Glutamatergic neuron (in vitro differentiated cells): ENCODE results near the gene PWP1. TPM values are rescaled to one million over a fixed set of nuclear protein-coding genes. Genes with fewer than 3 reads are reported as not detected.

Experiments
- DNase-seq: peaks from one replicate; pipeline ENCODE4 v3.0.0; 2022
- H3K27ac Mint-ChIP-seq: one replicate; pipeline ENCODE4 v1.8.0; 2020; ENCODE audit warnings: mild to moderate bottlenecking, mixed read lengths, inconsistent platforms; ENCODE audit not compliant: unreplicated experiment
- H3K27me3 Mint-ChIP-seq: one replicate; pipeline ENCODE4 v1.8.0; 2020; ENCODE audit warnings: mild to moderate bottlenecking, moderate library complexity, mixed read lengths, inconsistent platforms; ENCODE audit not compliant: unreplicated experiment
- H3K36me3 Mint-ChIP-seq: one replicate; pipeline ENCODE4 v1.8.0; 2020; ENCODE audit warnings: mild to moderate bottlenecking, mixed read lengths, inconsistent platforms; ENCODE audit not compliant: unreplicated experiment
- H3K4me1 Mint-ChIP-seq: one replicate; pipeline ENCODE4 v1.8.0; 2020; ENCODE audit warnings: mild to moderate bottlenecking, low read depth, mixed read lengths, inconsistent platforms; ENCODE audit not compliant: unreplicated experiment
- H3K4me3 Mint-ChIP-seq: one replicate; pipeline ENCODE4 v1.8.0; 2020; ENCODE audit warnings: mild to moderate bottlenecking, mixed read lengths, inconsistent platforms; ENCODE audit not compliant: unreplicated experiment
- H3K9me3 Mint-ChIP-seq: one replicate; pipeline ENCODE4 v1.8.0; 2020; ENCODE audit warnings: mild to moderate bottlenecking, moderate library complexity, mixed read lengths, inconsistent platforms; ENCODE audit not compliant: unreplicated experiment
- total RNA-seq: library from RNA; stranded (reverse); fragmentation: NEBNext Ultra II Directional; extraction: Animal tissue kit (Norgen Biotek cat#: 25700); gene quantifications from one replicate; pipeline ENCODE4 v1.2.1, GENCODE V29; 2021; ENCODE audit not compliant: unreplicated experiment
- TF ChIP-seq, protein P1 (sequence below): fragments of 200-600 bp; sonication (generic); IDR thresholded peaks from one replicate; pipeline ENCODE4 v1.5.0; 2021; ENCODE audit not compliant: partially characterized antibody, unreplicated experiment

PWP1 gene
- total RNA-seq, 1 donor from 2014 or later = 42.2 TPM

- DNase-seq = no peak
- TF ChIP-seq, protein P1, sequence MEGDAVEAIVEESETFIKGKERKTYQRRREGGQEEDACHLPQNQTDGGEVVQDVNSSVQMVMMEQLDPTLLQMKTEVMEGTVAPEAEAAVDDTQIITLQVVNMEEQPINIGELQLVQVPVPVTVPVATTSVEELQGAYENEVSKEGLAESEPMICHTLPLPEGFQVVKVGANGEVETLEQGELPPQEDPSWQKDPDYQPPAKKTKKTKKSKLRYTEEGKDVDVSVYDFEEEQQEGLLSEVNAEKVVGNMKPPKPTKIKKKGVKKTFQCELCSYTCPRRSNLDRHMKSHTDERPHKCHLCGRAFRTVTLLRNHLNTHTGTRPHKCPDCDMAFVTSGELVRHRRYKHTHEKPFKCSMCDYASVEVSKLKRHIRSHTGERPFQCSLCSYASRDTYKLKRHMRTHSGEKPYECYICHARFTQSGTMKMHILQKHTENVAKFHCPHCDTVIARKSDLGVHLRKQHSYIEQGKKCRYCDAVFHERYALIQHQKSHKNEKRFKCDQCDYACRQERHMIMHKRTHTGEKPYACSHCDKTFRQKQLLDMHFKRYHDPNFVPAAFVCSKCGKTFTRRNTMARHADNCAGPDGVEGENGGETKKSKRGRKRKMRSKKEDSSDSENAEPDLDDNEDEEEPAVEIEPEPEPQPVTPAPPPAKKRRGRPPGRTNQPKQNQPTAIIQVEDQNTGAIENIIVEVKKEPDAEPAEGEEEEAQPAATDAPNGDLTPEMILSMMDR = no peak
- no peaks in the 10 kb centered on the region for H3K9me3 Mint-ChIP-seq
- no peak overlapping the region for H3K4me3 Mint-ChIP-seq
- H3K4me1 Mint-ChIP-seq = peaks cover 9% of the 10 kb centered on the region
- no peaks in the 10 kb centered on the region for H3K27me3 Mint-ChIP-seq
- H3K36me3 Mint-ChIP-seq = no peaks in the 10 kb centered on the region
- H3K27ac Mint-ChIP-seq = peak overlapping the region; percentile 84
Measured at GRCh38 chr12:107646436-107646835, 39.2 kb upstream of the PWP1 start.

GRCh38 chr12:107649661-107650061 is 35.9 kb upstream of the PWP1 start:
- Mint-ChIP-seq H3K9me3 (no peaks in the 10 kb centered on the region), H3K27ac (no peak overlapping the region), H3K4me3 (no peak overlapping the region), H3K4me1 (peaks cover 12% of the 10 kb centered on the region), H3K36me3 (no peaks in the 10 kb centered on the region), H3K27me3 (no peaks in the 10 kb centered on the region)
- TF ChIP-seq, protein P1 = no peak
- DNase-seq = no peak

GRCh38 chr12:107650977-107651376 is 34.6 kb upstream of the PWP1 start:
- Mint-ChIP-seq H3K36me3 (no peaks in the 10 kb centered on the region), H3K27me3 (no peaks in the 10 kb centered on the region), H3K27ac (peak overlapping the region; percentile 30), H3K9me3 (no peaks in the 10 kb centered on the region), H3K4me1 (peaks cover 14% of the 10 kb centered on the region), H3K4me3 (no peak overlapping the region)
- peak; percentile 27 for DNase-seq
- TF ChIP-seq, protein P1 = no peak

- no peaks in the 10 kb centered on the region for H3K27me3 Mint-ChIP-seq
- no peak for DNase-seq
- H3K36me3 Mint-ChIP-seq = no peaks in the 10 kb centered on the region
Measured at GRCh38 chr12:107651571-107652449, 33.8 kb upstream of the PWP1 start.

GRCh38 chr12:107653519-107653918 is 32.1 kb upstream of the PWP1 start:
- TF ChIP-seq, protein P1 = no peak
- DNase-seq = no peak
- H3K36me3 Mint-ChIP-seq = no peaks in the 10 kb centered on the region
- H3K27me3 Mint-ChIP-seq = no peaks in the 10 kb centered on the region
- peaks cover 6% of the 10 kb centered on the region for H3K4me1 Mint-ChIP-seq
- no peak overlapping the region for H3K27ac Mint-ChIP-seq
- no peak overlapping the region for H3K4me3 Mint-ChIP-seq
- no peaks in the 10 kb centered on the region for H3K9me3 Mint-ChIP-seq

More at GRCh38 chr12:107651571-107652449, 33.8 kb upstream of the PWP1 start:
- no peak overlapping the region for H3K4me3 Mint-ChIP-seq
- peaks cover 6% of the 10 kb centered on the region for H3K4me1 Mint-ChIP-seq
- no peak overlapping the region for H3K27ac Mint-ChIP-seq
- H3K9me3 Mint-ChIP-seq = no peaks in the 10 kb centered on the region
- TF ChIP-seq, protein P1 = no peak
